HG03039 (cell line): ENCODE results near the gene VAMP7.
"Not testable (repeated sequence)": the region's sequence is repeated elsewhere in the genome, so short reads cannot be mapped to it uniquely, and the experiment has no call there.

Experiments
- ATAC-seq: cut with Tn5 transposase; IDR thresholded peaks from one replicate; pipeline ENCODE4 v1.9.1; 2021; ENCODE audit warnings: mild to moderate bottlenecking, moderate library complexity; ENCODE audit not compliant: unreplicated experiment

The VAMP7 gene

GRCh38 chrX:155986995-155987394, 105.8 kb downstream of the VAMP7 start:
- not testable (repeated sequence) for ATAC-seq

GRCh38 chrX:155988859-155989258, 107.7 kb downstream of the VAMP7 start:
- no peak for ATAC-seq
